ENCODE results near the gene CRYGB. TPM values are rescaled to one million over a fixed set of nuclear protein-coding genes. Genes with fewer than 3 reads are reported as not detected.
"Not testable (repeated sequence)": the region's sequence is repeated elsewhere in the genome, so short reads cannot be mapped to it uniquely, and the experiment has no call there.

CRYGB gene
- total RNA-seq, 1 donor from 2014 or later = not detected

DNA sequence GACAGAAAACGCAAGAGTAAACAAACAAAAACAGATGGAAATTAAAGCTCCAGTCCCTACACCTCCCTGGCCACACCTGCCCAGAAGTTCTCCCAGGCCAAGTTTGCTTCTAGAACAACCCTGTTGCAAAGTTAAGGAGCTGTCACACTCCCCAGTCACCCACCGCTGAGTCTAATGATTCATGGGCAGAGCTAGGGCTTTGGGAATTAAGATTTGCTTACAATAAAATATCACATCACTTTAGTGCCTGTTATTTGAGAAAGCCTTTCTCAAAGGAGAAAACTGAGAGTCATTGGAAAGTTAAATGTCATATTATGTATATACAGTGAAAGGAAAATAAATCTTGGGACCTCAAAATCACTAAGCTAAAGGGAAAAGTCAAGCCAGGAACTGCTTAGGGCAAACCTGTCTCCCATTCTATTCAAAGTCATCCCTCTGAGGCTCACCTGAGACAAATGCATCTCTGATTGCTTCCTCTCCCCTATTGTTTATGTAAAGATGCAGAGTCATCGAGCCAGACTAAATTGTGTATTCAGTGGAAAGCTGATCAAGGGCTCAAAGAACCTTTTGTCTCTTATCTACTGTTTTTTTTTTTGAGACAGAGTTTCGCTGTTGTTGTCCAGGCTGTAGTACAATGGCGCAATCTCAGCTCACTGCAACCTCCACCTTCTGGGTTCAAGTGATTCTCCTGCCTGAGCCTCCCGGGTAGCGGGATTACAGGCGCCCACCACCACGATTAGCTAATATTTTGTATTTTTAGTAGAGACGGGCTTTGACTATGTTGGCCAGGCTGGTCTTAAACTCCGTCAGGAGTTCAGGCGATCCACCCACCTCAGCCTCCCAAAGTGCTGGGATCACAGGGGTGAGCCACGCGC is 2.8 kb downstream of the CRYGB start:
- no peak for DNase-seq

DNA sequence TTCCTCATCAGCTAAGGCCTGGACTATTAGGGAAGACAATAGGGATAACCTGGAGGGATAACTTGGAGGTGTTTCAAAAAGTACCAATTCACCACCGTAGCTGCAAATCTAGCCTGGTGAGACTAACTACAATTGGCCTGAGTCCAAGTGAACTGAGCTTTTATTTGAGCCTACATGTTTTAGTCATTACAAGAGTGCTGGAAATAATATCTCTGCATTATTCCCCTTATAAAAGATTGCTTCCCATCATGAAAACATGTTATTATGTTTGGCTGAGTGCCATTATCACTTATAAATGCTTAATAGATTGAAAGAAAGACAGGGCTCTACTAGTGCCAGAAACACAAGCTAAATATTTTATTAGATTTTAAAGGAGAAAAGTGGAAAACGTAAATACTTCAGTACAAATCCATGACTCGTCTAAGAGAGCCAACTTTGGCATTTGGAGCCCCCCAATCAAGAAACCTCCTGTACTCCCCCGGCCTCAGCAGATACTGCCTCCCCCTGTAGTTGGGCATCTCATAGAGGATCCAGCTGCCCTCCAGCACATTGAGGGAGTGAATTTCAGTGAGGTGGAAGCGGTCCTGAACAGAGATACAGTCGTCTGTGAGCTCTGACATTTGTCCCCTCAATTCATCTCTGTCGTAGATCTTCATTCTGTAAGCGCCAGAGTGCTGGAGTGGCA is 3.6 kb downstream of the CRYGB start:
- Mint-ChIP-seq H3K4me3 (ENCODE audit: unreplicated experiment) (no peak overlapping the region), H3K27me3 (ENCODE audit: unreplicated experiment) (peaks cover 2% of the 10 kb centered on the region), H3K36me3 (ENCODE audit: unreplicated experiment) (peaks cover 7% of the 10 kb centered on the region), H3K9me3 (ENCODE audit: unreplicated experiment) (peaks cover 4% of the 10 kb centered on the region), H3K4me1 (ENCODE audit: low read depth, unreplicated experiment) (no peaks in the 10 kb centered on the region), H3K27ac (ENCODE audit: unreplicated experiment) (no peak overlapping the region)
- TF ChIP-seq, protein P1, sequence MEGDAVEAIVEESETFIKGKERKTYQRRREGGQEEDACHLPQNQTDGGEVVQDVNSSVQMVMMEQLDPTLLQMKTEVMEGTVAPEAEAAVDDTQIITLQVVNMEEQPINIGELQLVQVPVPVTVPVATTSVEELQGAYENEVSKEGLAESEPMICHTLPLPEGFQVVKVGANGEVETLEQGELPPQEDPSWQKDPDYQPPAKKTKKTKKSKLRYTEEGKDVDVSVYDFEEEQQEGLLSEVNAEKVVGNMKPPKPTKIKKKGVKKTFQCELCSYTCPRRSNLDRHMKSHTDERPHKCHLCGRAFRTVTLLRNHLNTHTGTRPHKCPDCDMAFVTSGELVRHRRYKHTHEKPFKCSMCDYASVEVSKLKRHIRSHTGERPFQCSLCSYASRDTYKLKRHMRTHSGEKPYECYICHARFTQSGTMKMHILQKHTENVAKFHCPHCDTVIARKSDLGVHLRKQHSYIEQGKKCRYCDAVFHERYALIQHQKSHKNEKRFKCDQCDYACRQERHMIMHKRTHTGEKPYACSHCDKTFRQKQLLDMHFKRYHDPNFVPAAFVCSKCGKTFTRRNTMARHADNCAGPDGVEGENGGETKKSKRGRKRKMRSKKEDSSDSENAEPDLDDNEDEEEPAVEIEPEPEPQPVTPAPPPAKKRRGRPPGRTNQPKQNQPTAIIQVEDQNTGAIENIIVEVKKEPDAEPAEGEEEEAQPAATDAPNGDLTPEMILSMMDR (IDR thresholded peaks at IDR 0.05; ENCODE audit: partially characterized antibody, unreplicated experiment) = no peak
- DNase-seq = no peak

More for the DNA sequence above, 2.8 kb downstream of the CRYGB start:
- Mint-ChIP-seq H3K9me3 (ENCODE audit: unreplicated experiment) (peaks cover 3% of the 10 kb centered on the region), H3K4me3 (ENCODE audit: unreplicated experiment) (no peak overlapping the region), H3K27me3 (ENCODE audit: unreplicated experiment) (peaks cover 3% of the 10 kb centered on the region), H3K36me3 (ENCODE audit: unreplicated experiment) (no peaks in the 10 kb centered on the region), H3K4me1 (ENCODE audit: low read depth, unreplicated experiment) (no peaks in the 10 kb centered on the region), H3K27ac (ENCODE audit: unreplicated experiment) (no peak overlapping the region)
- TF ChIP-seq, protein P1 (IDR thresholded peaks at IDR 0.05; ENCODE audit: partially characterized antibody, unreplicated experiment) = no peak

DNA sequence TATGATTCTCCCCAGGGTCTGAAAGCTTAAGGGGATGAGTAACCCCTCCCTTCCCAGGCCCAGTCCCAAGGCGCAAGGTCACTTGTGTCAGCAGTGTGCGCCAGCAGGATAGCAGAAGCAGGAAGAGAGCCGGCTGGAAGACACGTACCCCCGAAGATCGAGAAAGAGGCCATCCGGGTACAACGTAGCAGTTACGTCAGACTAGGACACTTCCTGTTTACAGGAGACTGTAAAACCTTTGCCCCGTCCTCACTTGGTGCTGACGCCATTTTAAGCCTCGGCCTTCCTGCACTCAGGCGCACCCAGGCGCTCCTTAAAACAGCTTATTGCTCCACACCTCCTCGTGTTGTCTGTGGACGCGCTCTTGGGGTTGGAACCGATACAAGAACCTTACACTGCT is 6.5 kb downstream of the CRYGB start:
- no peak for DNase-seq
- Mint-ChIP-seq H3K4me1 (ENCODE audit: low read depth, unreplicated experiment) (no peaks in the 10 kb centered on the region), H3K27me3 (ENCODE audit: unreplicated experiment) (peaks cover 2% of the 10 kb centered on the region), H3K36me3 (ENCODE audit: unreplicated experiment) (peaks cover 12% of the 10 kb centered on the region), H3K27ac (ENCODE audit: unreplicated experiment) (no peak overlapping the region), H3K9me3 (ENCODE audit: unreplicated experiment) (peaks cover 4% of the 10 kb centered on the region), H3K4me3 (ENCODE audit: unreplicated experiment) (no peak overlapping the region)
- TF ChIP-seq, protein P1 (IDR thresholded peaks at IDR 0.05; ENCODE audit: partially characterized antibody, unreplicated experiment) = no peak

DNA sequence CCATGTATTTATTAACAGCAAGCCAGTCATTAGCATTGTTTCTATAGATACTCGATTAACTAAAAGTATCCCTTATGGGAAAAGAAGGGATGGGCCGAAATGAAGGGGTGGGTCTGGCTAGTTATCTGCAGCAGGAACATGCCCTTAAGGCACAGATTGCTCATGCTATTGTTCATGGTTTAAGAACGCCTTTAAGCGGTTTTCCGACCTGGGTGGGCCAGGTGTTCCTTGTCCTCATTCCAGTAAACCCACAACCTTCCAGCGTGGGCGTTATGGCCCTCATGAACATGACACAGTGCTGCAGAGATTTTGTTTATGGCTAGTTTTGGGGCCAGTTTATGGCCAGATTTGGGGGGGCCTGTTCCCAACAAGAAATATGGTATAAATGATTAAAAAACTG is 7.6 kb downstream of the CRYGB start:
- H3K9me3 Mint-ChIP-seq (ENCODE audit: unreplicated experiment); H3K4me3 Mint-ChIP-seq (ENCODE audit: unreplicated experiment); H3K27ac Mint-ChIP-seq (ENCODE audit: unreplicated experiment); H3K27me3 Mint-ChIP-seq (ENCODE audit: unreplicated experiment); H3K4me1 Mint-ChIP-seq (ENCODE audit: low read depth, unreplicated experiment); DNase-seq: not testable (repeated sequence)
- H3K36me3 Mint-ChIP-seq (ENCODE audit: unreplicated experiment) = peaks cover 12% of the 10 kb centered on the region

DNA sequence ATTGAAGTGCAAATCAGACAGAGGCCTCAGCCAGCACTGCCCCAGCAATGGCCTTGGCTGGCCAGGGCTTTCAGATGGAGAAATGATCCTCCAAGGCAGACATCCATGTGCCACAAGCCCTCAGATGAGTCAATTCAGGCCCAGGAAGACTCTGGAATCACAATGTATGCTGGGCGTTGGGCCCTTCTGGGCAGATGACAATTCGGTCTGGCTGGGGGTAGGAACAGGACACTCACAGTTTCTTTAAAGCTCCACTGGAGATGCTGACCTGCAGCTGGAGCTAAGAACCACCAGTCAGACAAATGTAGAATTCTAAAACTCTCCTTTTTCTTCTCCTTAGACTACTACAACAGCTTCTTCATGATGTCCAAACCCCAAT is 9.3 kb downstream of the CRYGB start:
- Mint-ChIP-seq H3K4me1 (ENCODE audit: low read depth, unreplicated experiment) (no peaks in the 10 kb centered on the region), H3K27ac (ENCODE audit: unreplicated experiment) (no peak overlapping the region), H3K9me3 (ENCODE audit: unreplicated experiment) (peaks cover 4% of the 10 kb centered on the region), H3K4me3 (ENCODE audit: unreplicated experiment) (no peak overlapping the region), H3K36me3 (ENCODE audit: unreplicated experiment) (peaks cover 12% of the 10 kb centered on the region), H3K27me3 (ENCODE audit: unreplicated experiment) (peaks cover 2% of the 10 kb centered on the region)
- TF ChIP-seq, protein P1 (IDR thresholded peaks at IDR 0.05; ENCODE audit: partially characterized antibody, unreplicated experiment) = no peak
- no peak for DNase-seq

Measured in glutamatergic neuron (in vitro differentiated cells).